NT2/D1 (cell line): Measurements from ENCODE around the gene PKMYT1.

Experiments
- DNase-seq: peaks from one replicate; pipeline ENCODE4 v3.0.0-alpha.2; 2011; ENCODE audit warnings: low read depth, low spot score
- H3K27me3 ChIP-seq: 2 replicates; pipeline ENCODE4 v1.6.0; 2011; ENCODE audit warnings: mild to moderate bottlenecking; ENCODE audit not compliant: insufficient read length, insufficient read depth
- H3K36me3 ChIP-seq: 2 replicates; pipeline ENCODE4 v1.6.1; 2011; ENCODE audit warnings: mild to moderate bottlenecking, low read length, mixed read lengths; ENCODE audit not compliant: insufficient read depth, insufficient read length
- H3K4me1 ChIP-seq: 2 replicates; pipeline ENCODE4 v1.5.1; 2011; ENCODE audit not compliant: insufficient read depth, insufficient read length
- H3K4me3 ChIP-seq: 2 replicates; pipeline ENCODE4 v1.5.1; 2011; ENCODE audit warnings: low read depth; ENCODE audit not compliant: insufficient read length
- H3K9ac ChIP-seq: 2 replicates; pipeline ENCODE4 v1.6.0; 2011; ENCODE audit warnings: low read depth; ENCODE audit not compliant: insufficient read length
- H3K9me3 ChIP-seq: 2 replicates; pipeline ENCODE4 v1.5.1; 2011; ENCODE audit warnings: mild to moderate bottlenecking, low read length; ENCODE audit not compliant: insufficient read depth
- SUZ12 ChIP-seq: IDR thresholded peaks from 2 replicates; pipeline ENCODE4 v1.6.1; 2011; ENCODE audit not compliant: insufficient read length, insufficient read depth; ENCODE audit errors: extremely low read depth
- YY1 ChIP-seq: IDR thresholded peaks from 2 replicates; pipeline ENCODE4 v1.6.1; 2011; ENCODE audit not compliant: insufficient read length, insufficient read depth
- ZNF274 ChIP-seq: IDR thresholded peaks from 2 replicates; pipeline ENCODE4 v1.6.1; 2011; ENCODE audit warnings: mild to moderate bottlenecking, low read depth, low read length

PKMYT1 gene

DNA sequence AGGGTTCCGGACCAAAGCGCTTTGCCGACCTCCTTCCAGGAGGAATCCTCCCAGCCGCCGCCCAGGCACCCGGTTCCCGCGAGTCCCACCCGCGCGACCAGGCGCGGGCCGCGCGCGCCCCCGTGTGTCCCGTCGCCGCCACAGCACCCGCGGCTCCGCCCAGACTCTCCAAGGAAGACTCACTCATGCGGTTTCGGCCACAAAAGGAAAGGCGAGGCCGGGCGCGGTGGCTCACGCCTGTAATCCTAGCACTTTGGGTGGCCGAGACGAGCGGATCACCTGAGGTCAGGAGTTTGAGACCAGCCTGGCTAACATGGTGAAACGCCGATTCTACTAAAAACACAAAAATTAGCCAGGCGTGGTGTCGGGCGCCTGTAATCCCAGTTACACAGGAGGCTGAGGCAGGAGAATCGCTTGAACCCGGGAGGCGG lies 3.5 kb upstream of the PKMYT1 start:
- Histone ChIP-seq H3K4me3 (no peak overlapping the region), H3K9me3 (no peaks in the 10 kb centered on the region), H3K27me3 (no peaks in the 10 kb centered on the region), H3K4me1 (peaks cover 24% of the 10 kb centered on the region), H3K9ac (peak overlapping the region; percentile 71), H3K36me3 (peaks cover 8% of the 10 kb centered on the region)
- TF ChIP-seq ZNF274 (no peak), SUZ12 (no peak), YY1 (no peak)
- DNase-seq = no peak

DNA sequence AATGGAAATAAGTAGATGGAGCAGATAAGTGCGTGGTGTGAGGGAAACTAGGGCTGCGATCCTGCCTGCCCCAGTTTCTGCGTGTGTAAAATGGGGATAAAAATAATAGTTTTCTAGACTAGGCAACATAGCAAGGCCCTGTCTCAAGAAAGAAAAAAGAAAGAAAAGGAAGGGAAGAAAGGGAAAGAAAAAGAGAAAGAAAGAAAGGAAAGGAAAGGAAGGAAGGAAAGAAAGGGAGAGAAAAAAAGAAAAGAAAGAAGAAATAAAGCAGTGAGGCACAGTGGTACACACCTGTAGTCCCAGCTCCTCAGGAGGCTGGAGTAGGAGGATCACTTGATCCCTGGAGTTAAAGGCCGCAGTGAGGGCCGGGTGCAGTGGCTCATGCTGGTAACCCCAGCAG lies 2.2 kb upstream of the PKMYT1 start:
- Histone ChIP-seq H3K4me1 (peaks cover 14% of the 10 kb centered on the region), H3K27me3 (no peaks in the 10 kb centered on the region), H3K9ac (peak overlapping the region; percentile 100), H3K4me3 (no peak overlapping the region), H3K9me3 (no peaks in the 10 kb centered on the region), H3K36me3 (peaks cover 20% of the 10 kb centered on the region)
- DNase-seq = no peak
- TF ChIP-seq SUZ12 (no peak), YY1 (no peak), ZNF274 (no peak)

- Histone ChIP-seq H3K9ac (peak overlapping the region; percentile 100), H3K36me3 (peaks cover 25% of the 10 kb centered on the region), H3K9me3 (no peaks in the 10 kb centered on the region)
Observed at GRCh38 chr16:2981899-2982250, 1.6 kb upstream of the PKMYT1 start.

GRCh38 chr16:2981177-2981898 lies 1.1 kb upstream of the PKMYT1 start:
- H3K36me3 ChIP-seq = peaks cover 30% of the 10 kb centered on the region
- no peaks in the 10 kb centered on the region for H3K27me3 ChIP-seq
- peak; percentile 70 for DNase-seq
- peaks cover 12% of the 10 kb centered on the region for H3K4me1 ChIP-seq
- TF ChIP-seq SUZ12 (no peak), YY1 (no peak), ZNF274 (no peak)
- no peaks in the 10 kb centered on the region for H3K9me3 ChIP-seq
- peak overlapping the region; percentile 100 for H3K9ac ChIP-seq
- H3K4me3 ChIP-seq = peak overlapping the region; percentile 95

More at GRCh38 chr16:2981899-2982250, 1.6 kb upstream of the PKMYT1 start:
- Histone ChIP-seq H3K4me3 (peak overlapping the region; percentile 95), H3K27me3 (no peaks in the 10 kb centered on the region), H3K4me1 (peaks cover 12% of the 10 kb centered on the region)
- TF ChIP-seq ZNF274 (no peak), SUZ12 (no peak), YY1 (no peak)
- no peak for DNase-seq

DNA sequence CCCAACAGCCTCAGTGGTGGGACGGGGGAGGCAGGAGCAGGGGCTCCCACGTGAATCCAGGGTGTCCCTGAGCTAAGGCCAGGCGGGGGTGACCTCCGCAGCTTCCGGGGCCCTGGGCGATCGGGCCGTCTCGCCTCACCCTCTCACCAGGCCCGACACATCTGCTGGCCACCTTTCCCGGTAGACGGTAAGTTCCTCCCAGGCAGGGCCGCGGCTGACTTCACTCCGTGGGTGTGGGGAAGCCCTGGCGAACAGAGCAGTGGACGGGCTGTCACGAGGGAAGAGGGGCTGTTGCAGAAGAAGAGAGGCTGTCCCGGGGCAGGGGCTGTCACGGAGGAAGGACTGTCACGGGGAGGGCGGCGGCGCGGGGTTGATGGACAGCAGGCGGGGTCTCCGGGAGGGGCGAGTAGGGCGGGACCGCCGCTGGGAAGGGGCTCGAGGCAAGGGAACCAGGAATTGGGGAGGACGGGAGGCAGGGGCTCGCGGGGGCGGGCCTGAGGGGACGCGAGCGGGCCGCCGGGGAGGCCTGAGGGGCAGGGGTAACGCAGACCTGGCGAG lies 498 bp downstream of the PKMYT1 start:
- H3K9ac ChIP-seq = peak overlapping the region; percentile 100
- peak overlapping the region; percentile 95 for H3K4me3 ChIP-seq
- peaks cover 46% of the 10 kb centered on the region for H3K36me3 ChIP-seq
- H3K27me3 ChIP-seq = no peaks in the 10 kb centered on the region
- H3K9me3 ChIP-seq = no peaks in the 10 kb centered on the region
- no peak for DNase-seq
- H3K4me1 ChIP-seq = peaks cover 10% of the 10 kb centered on the region
- TF ChIP-seq SUZ12 = no peak
- no peak for TF ChIP-seq YY1
- no peak for TF ChIP-seq ZNF274

DNA sequence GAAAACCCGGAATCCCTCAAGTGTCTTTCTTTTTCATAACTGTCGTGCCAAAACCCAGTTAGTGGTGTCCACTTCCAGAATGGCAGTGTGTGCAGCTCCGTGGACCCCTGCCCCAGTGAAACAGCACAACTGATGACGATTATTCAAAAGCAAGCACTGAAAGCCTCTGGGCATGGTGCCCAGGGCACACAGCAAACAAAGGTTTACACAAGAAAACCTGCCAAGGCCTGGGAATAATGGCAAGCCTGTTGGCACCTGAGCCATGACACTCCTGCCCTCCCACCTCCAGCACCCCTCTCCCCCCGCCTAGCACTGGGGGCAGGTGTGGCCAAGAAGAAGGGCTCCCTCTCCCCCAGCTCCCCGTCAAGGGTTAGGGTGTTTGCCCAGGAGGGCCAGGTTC lies 2.8 kb downstream of the PKMYT1 start:
- no peaks in the 10 kb centered on the region for H3K27me3 ChIP-seq
- H3K9me3 ChIP-seq = no peaks in the 10 kb centered on the region
- no peak for DNase-seq
- peaks cover 69% of the 10 kb centered on the region for H3K36me3 ChIP-seq
- peak overlapping the region; percentile 4 for H3K4me3 ChIP-seq
- TF ChIP-seq YY1 (no peak), SUZ12 (no peak), ZNF274 (no peak)
- H3K4me1 ChIP-seq = peaks cover 13% of the 10 kb centered on the region
- peak overlapping the region; percentile 11 for H3K9ac ChIP-seq

DNA sequence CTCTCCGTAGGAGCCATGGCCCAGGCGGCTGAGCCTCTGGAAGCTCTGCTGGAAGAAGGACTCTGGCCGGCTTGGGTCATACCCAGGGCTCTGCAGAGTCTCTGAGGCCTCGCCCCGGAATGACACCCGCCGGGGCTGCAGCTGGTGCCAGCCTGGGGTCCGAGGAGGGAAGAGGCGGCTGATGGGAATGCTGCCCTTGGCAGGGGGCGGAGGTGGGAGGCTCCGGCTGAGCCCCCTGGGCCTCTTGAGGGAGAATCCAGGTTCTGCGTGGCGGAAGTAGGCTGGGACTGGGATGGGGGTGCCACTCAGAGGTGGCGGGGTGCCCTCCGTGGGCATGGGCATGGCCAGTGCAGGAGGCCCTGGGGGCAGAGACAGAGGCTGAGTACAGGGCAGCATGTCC lies 3.6 kb downstream of the PKMYT1 start:
- TF ChIP-seq YY1 (no peak), ZNF274 (no peak), SUZ12 (no peak)
- Histone ChIP-seq H3K9ac (no peak overlapping the region), H3K36me3 (peaks cover 77% of the 10 kb centered on the region), H3K27me3 (no peaks in the 10 kb centered on the region), H3K9me3 (no peaks in the 10 kb centered on the region), H3K4me3 (no peak overlapping the region), H3K4me1 (peaks cover 15% of the 10 kb centered on the region)
- no peak for DNase-seq
